Measurements from ENCODE around the gene TCF19.
"Not testable (repeated sequence)": the region's sequence is repeated elsewhere in the genome, so short reads cannot be mapped to it uniquely, and the experiment has no call there.

TCF19 gene

DNA sequence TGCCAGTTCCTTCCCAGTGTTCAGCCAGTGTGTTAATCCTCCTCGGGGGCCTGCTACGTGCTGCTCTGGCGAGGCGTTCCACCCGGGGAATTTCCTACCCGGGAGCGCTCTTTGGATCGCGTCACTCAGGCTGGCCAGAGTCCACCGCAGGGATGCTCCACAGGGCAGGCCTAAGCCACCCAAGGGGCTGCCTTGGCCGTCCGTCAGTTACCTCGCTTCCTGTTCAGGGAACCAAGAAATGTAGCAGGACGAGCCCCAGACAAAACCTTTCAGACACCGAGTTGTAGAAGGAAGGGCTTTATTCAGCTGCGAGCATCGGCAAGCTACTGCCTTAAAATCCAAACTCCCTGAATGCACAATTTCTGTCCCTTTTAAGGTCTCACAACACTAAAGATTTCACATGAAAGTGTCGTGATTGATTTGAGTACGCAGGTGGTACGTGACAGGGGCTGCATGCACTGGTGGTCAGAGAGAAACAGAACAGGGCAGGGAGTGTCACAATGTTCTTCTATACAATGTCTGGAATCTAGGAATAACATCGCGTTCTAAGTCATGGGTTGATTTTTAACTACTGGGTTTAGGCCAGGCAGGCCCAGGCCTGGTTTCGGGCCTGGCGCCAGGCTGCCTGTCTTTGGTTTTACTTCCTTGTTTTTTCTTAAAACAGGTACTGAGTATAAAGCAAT is 27.8 kb downstream of the TCF19 start:
- no peak for DNase-seq (ENCODE audit: extremely low spot score)
- POLR2A ChIA-PET, result no interaction called here
- TF ChIP-seq, protein P1, sequence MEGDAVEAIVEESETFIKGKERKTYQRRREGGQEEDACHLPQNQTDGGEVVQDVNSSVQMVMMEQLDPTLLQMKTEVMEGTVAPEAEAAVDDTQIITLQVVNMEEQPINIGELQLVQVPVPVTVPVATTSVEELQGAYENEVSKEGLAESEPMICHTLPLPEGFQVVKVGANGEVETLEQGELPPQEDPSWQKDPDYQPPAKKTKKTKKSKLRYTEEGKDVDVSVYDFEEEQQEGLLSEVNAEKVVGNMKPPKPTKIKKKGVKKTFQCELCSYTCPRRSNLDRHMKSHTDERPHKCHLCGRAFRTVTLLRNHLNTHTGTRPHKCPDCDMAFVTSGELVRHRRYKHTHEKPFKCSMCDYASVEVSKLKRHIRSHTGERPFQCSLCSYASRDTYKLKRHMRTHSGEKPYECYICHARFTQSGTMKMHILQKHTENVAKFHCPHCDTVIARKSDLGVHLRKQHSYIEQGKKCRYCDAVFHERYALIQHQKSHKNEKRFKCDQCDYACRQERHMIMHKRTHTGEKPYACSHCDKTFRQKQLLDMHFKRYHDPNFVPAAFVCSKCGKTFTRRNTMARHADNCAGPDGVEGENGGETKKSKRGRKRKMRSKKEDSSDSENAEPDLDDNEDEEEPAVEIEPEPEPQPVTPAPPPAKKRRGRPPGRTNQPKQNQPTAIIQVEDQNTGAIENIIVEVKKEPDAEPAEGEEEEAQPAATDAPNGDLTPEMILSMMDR (IDR thresholded peaks at IDR 0.05; ENCODE audit: control extremely low read depth, extremely low read depth, low read depth, missing control alignments), result no peak
- CTCF ChIA-PET, result interaction anchor here (1.0 to 1.7 kb wide), 4 partner anchors 10 to 181 kb away, joined by 3 to 5 read pairs (median 4); no protein-coding TSS in a partner anchor

DNA sequence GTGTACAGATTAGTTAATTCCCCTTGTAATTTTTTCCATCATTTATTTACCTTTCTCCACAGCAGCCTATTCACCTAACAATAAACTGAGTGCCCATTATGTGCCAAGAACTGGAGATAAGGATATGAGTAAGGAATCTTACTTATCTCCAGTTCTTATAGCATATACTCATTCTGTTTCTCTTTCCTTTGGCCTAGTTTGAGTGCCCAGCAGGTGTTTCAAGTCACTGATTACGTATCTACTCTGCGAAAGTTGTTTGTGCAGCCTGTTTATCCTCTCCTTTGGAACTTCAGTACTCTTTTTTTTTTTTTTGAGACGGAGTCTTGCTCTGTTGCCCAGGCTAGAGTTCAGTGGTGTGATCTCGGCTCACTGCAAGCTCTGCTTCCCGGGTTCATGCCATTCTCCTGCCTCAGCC is 29.4 kb downstream of the TCF19 start:
- POLR2A ChIA-PET, result no interaction called here

DNA sequence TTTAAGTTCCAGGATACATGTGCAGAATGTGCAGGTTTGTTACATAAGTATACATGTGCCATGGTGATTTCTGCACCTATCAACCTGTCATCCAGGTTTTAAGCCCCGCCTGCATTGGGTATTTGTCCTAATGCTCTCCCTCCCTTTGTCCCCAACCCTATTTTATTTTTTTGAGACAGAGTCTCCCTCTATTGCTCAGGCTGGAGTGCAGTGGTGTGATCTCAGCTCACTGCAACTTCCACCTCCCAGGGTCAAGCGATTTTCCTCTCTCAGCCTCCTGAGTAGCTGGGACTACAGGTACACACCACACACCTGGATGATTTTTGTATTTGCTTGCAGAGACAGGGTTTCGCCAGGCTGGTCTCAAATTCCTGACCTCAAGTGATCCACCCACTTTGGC is 30.8 kb downstream of the TCF19 start:
- DNase-seq (ENCODE audit: extremely low spot score); POLR2A ChIA-PET: not testable (repeated sequence)
- CTCF ChIA-PET, result interaction anchor here (1.2 to 9.9 kb wide), 2 partner anchors 49 to 60 kb away, joined by 3 to 256 read pairs; partner anchors contain the start of gene PSORS1C2

More for the DNA sequence above, 29.4 kb downstream of the TCF19 start:
- no peak for DNase-seq (ENCODE audit: extremely low spot score)
- TF ChIP-seq, protein P1 (IDR thresholded peaks at IDR 0.05; ENCODE audit: control extremely low read depth, extremely low read depth, low read depth, missing control alignments), result no peak
- CTCF ChIA-PET, result interaction anchor here (1.3 to 1.8 kb wide), 3 partner anchors 9 to 59 kb away, joined by 4 to 5 read pairs (median 5); no protein-coding TSS in a partner anchor

DNA sequence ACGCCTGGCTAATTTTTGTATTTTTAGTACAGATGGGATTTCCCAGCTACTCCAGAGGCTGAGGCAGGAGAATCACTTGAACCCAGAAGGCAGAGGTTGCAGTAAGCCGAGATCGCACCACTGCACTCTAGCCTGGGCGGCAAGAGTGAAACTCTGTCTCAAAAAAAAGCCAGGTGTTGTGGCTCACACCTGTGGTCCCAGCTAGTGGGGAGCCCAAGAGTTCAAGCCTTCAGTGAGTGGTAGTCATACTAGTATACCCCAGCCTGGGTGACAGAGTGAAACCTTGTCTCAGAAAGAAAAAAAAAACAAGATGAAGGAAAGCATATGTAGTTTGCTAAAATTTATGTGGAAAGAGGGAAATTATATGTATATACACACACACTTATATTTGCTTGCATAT is 32.1 kb downstream of the TCF19 start:
- TF ChIP-seq, protein P1 (IDR thresholded peaks at IDR 0.05; ENCODE audit: control extremely low read depth, extremely low read depth, low read depth, missing control alignments), result no peak
- DNase-seq (ENCODE audit: extremely low spot score), result no peak
- ChIA-PET POLR2A (no interaction called here), CTCF (interaction anchor here (1.0 to 9.9 kb wide), 4 partner anchors 14 to 62 kb away, joined by 3 to 256 read pairs (median 9); partner anchors contain the start of gene PSORS1C2)

DNA sequence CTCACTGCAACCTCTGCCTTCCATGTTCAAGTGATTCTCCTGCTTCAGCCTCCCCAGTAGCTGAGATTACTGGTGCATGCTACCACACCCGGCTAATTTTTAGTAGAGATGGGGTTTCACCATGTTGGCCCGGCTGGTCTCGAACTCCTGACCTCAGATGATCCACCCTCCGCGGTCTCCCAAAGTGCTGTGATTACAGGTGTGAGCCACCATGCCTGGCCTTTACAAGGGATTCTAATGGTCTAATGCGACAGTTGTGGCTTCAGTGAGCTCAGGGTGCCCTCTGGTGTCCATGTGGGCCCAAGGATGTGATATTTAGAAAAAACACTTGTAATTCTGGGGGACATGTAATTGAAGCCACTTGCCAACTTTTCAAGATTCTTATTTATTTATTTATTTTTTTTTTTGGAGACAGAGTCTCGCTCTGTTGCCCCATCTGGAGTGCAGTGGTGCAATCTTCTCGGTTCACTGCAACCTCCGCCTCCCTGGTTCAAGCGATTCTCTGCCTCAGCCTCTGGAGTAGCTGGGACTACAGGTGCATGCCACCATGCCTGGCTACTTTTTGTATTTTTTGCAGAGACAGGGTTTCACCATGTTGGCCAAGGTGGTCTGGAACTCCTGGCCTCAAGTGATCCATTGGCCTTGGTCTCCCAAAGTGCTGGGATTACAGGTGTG is 34.2 kb downstream of the TCF19 start:
- peak; percentile 48 for DNase-seq (ENCODE audit: extremely low spot score)
- TF ChIP-seq, protein P1 (IDR thresholded peaks at IDR 0.05; ENCODE audit: control extremely low read depth, extremely low read depth, low read depth, missing control alignments), result peak; percentile 78
- CTCF ChIA-PET, result interaction anchor here (0.7 to 9.9 kb wide), 27 partner anchors 9 to 184 kb away, joined by 3 to 256 read pairs (median 5); partner anchors contain the start of genes CCHCR1, CDSN, PSORS1C2 and TCF19
- POLR2A ChIA-PET, result interaction anchor here (0.7 kb wide), 2 partner anchors 27 to 1661 kb away, joined by 3 to 4 read pairs; partner anchors contain the start of gene TAP1

DNA sequence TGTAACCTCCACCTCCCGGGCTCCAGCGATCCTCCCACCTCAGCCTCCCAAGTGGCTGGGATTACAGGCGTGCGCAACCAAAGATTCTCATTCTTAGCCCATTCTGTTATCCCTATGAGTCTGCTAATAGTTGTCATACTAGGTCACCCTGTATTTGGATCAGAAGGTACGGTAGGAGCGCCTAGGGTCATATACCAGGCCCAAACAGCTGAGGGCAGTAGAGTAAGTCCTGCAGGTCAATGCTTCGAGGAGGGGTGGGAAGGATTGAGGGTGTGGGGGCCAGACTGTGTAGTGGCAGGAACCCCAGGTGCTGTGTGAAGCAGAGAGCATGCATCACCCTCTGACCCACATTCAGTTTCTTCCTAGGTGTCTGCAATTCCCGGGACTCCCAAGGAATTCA is 34.8 kb downstream of the TCF19 start:
- no peak for DNase-seq (ENCODE audit: extremely low spot score)
- TF ChIP-seq, protein P1 (IDR thresholded peaks at IDR 0.05; ENCODE audit: control extremely low read depth, extremely low read depth, low read depth, missing control alignments), result peak; percentile 10
- ChIA-PET CTCF (interaction anchor here (0.7 to 9.9 kb wide), 17 partner anchors 10 to 184 kb away, joined by 3 to 256 read pairs (median 6); partner anchors contain the start of genes CCHCR1, CDSN, PSORS1C2 and TCF19), POLR2A (no interaction called here)

Data from GM10248 (cell line).